HCT116 (cell line): Measurements from ENCODE around the gene FAM20B. TPM values are rescaled to one million over a fixed set of nuclear protein-coding genes. Genes with fewer than 3 reads are reported as not detected.

Experiments used
- ATAC-seq: fragments of 200-7000 bp; cut with Tn5 transposase; 2 replicates; pipeline ENCODE4 v1.9.1; 2020; ENCODE audit warnings: mild to moderate bottlenecking, moderate library complexity
- BruUV-seq: library from RNA; stranded (reverse); fragments of 400-500 nt; replicated peaks from 2 replicates; lab custom pipeline; 2021; lab: Mats Ljungman, UMichigan
- CTCF ChIA-PET: fragments of 300-600 bp; sonication (Branson Sonifier 250); formaldehyde crosslinking; loops from one replicate; lab custom pipeline; 2021; ENCODE audit warnings: antibody characterized with exemption; lab: Charles Lee
- POLR2A ChIA-PET: fragments of 300-600, 350-600 bp; sonication (Branson Sonifier 250); formaldehyde crosslinking; loops from one replicate; lab custom pipeline; 2021; ENCODE audit warnings: antibody characterized with exemption; lab: Charles Lee
- RAD21 ChIA-PET, 2 experiments: fragments of 300-600 bp; sonication (Branson Sonifier 250); formaldehyde crosslinking; loops; one replicate each; lab custom pipeline; 2023; ENCODE audit warnings: low total read pairs in 2 of 2; ENCODE audit not compliant: uncharacterized antibody in 2 of 2, unreplicated experiment in 2 of 2, low non-redundant PET in 1 of 2; lab: Charles Lee
- DNase-seq: peaks from one replicate; pipeline ENCODE4 v3.0.0-alpha.2; 2010; ENCODE audit warnings: low read depth, low spot score
- H2AFZ ChIP-seq: fragments of 200-600 bp; shearing (Covaris generic), sonication (generic); 2 replicates; pipeline ENCODE4 v1.6.1; 2017; ENCODE audit warnings: low read depth, mixed run types, mixed read lengths, antibody characterized with exemption, low read length; ENCODE audit not compliant: poor library complexity, severe bottlenecking
- H3K27ac ChIP-seq: 2 replicates; pipeline ENCODE4 v1.5.1; 2012; ENCODE audit warnings: low read depth, low read length
- H3K27me3 ChIP-seq: fragments of 200-600 bp; sonication (generic); 2 replicates; pipeline ENCODE4 v1.6.1; 2016; ENCODE audit warnings: mixed run types, low read length, mixed read lengths; ENCODE audit not compliant: insufficient read depth
- H3K36me3 ChIP-seq, 2 experiments: fragments of 200-500 bp in 1 of 2; fragments of 200-600 bp in 1 of 2; sonication (Bioruptor generic) in 1 of 2; sonication (generic) in 1 of 2; 2 replicates each; pipeline versions ENCODE4 v1.5.1 to v1.6.1; 2014 to 2016; ENCODE audit warnings: low read length in 2 of 2, inconsistent platforms in 1 of 2, mixed read lengths in 1 of 2, mixed run types in 1 of 2; ENCODE audit not compliant: insufficient read depth in 2 of 2, control insufficient read depth in 1 of 2
- H3K4me1 ChIP-seq, 2 experiments: fragments of 200-600 bp in 1 of 2; sonication (generic) in 1 of 2; 2 replicates each; pipeline versions ENCODE4 v1.5.1 to v1.6.1; 2012 to 2017; ENCODE audit warnings: low read length in 2 of 2, inconsistent platforms in 1 of 2, mild to moderate bottlenecking in 1 of 2, mixed read lengths in 1 of 2, mixed run types in 1 of 2, moderate library complexity in 1 of 2; ENCODE audit not compliant: insufficient read depth in 2 of 2, control insufficient read depth in 1 of 2
- H3K4me2 ChIP-seq: fragments of 200-600 bp; sonication (generic); 2 replicates; pipeline ENCODE4 v1.6.1; 2017; ENCODE audit warnings: mixed run types, low read length, mixed read lengths
- H3K4me3 ChIP-seq, 2 experiments: fragments of 200-600 bp in 1 of 2; sonication (generic) in 1 of 2; replicated peaks in 1 of 2; 2 replicates each; pipeline ENCODE4 v1.5.1; 2011 to 2016; ENCODE audit warnings: low read length in 2 of 2, control low read depth in 1 of 2, low read depth in 1 of 2, mild to moderate bottlenecking in 1 of 2, mixed read lengths in 1 of 2, mixed run types in 1 of 2
- H3K79me2 ChIP-seq: fragments of 200-600 bp; sonication (generic); 2 replicates; pipeline ENCODE4 v1.6.1; 2017; ENCODE audit warnings: mild to moderate bottlenecking, mixed run types, low read length, moderate library complexity, mixed read lengths; ENCODE audit not compliant: insufficient read depth
- H3K9ac ChIP-seq: fragments of 200-600 bp; sonication (generic); 2 replicates; pipeline ENCODE4 v1.6.1; 2016; ENCODE audit warnings: low read length, mixed read lengths
- H3K9me2 ChIP-seq: fragments of 200-600 bp; sonication (generic), shearing (Covaris generic); 2 replicates; pipeline ENCODE4 v1.6.1; 2017; ENCODE audit warnings: mixed run types, mild to moderate bottlenecking, moderate library complexity; ENCODE audit not compliant: insufficient read depth
- H3K9me3 ChIP-seq, 2 experiments: fragments of 200-500 bp in 1 of 2; fragments of 200-600 bp in 1 of 2; sonication (Bioruptor generic) in 1 of 2; sonication (generic) in 1 of 2; 2 replicates each; pipeline ENCODE4 v1.6.1; 2014 to 2017; ENCODE audit warnings: low read length in 2 of 2, mixed read lengths in 2 of 2, inconsistent platforms in 1 of 2, low read depth in 1 of 2, mild to moderate bottlenecking in 1 of 2, mixed run types in 1 of 2, moderate library complexity in 1 of 2; ENCODE audit not compliant: control insufficient read depth in 1 of 2, insufficient read depth in 1 of 2
- H4K20me1 ChIP-seq: fragments of 200-600 bp; sonication (generic), shearing (Covaris generic); 2 replicates; pipeline ENCODE4 v1.6.1; 2017; ENCODE audit warnings: mixed run types, mild to moderate bottlenecking, moderate library complexity; ENCODE audit not compliant: insufficient read depth
- CEBPB ChIP-seq: IDR thresholded peaks from 2 replicates; pipeline ENCODE4 v1.6.1; 2012; ENCODE audit warnings: low read depth
- CTCF ChIP-seq, 3 experiments: fragments of 200-600 bp in 1 of 3; sonication (generic) in 1 of 3; IDR thresholded peaks in 2 of 3; conservative IDR thresholded peaks in 1 of 3; 2 replicates each; pipeline ENCODE4 v1.5.1; 2012 to 2017; ENCODE audit warnings: low read depth in 2 of 3, low read length in 2 of 3, antibody characterized with exemption in 1 of 3, borderline replicate concordance in 1 of 3, control low read depth in 1 of 3, mild to moderate bottlenecking in 1 of 3, mixed read lengths in 1 of 3, mixed run types in 1 of 3, moderate library complexity in 1 of 3; ENCODE audit not compliant: insufficient read depth in 1 of 3
- ELF1 ChIP-seq: IDR thresholded peaks from 2 replicates; pipeline ENCODE4 v1.6.1; 2012; ENCODE audit warnings: low read depth, borderline replicate concordance
- EZH2 ChIP-seq: fragments of 200-600 bp; sonication (generic); IDR thresholded peaks from 2 replicates; pipeline ENCODE4 v1.6.1; 2017; ENCODE audit warnings: antibody characterized with exemption, mixed run types
- FOSL1 ChIP-seq: IDR thresholded peaks from 2 replicates; pipeline ENCODE4 v1.6.1; 2012; ENCODE audit warnings: low read depth
- MAX ChIP-seq: IDR thresholded peaks from 2 replicates; pipeline ENCODE4 v1.6.1; 2012
- POLR2A ChIP-seq: IDR thresholded peaks from 2 replicates; pipeline ENCODE4 v1.7.0; 2011; ENCODE audit warnings: borderline replicate concordance; ENCODE audit not compliant: insufficient read depth, insufficient read length; ENCODE audit errors: extremely low read depth
- POLR2AphosphoS5 ChIP-seq: IDR thresholded peaks from 2 replicates; pipeline ENCODE4 v1.6.1; 2011; ENCODE audit warnings: mild to moderate bottlenecking, low read depth, low read length, moderate library complexity
- RAD21 ChIP-seq: IDR thresholded peaks from 2 replicates; pipeline ENCODE4 v1.6.1; 2012; ENCODE audit warnings: low read depth, mild to moderate bottlenecking
- SIN3A ChIP-seq: IDR thresholded peaks from 2 replicates; pipeline ENCODE4 v1.6.1; 2012; ENCODE audit warnings: low read depth
- SP1 ChIP-seq: IDR thresholded peaks from 2 replicates; pipeline ENCODE4 v1.6.1; 2012; ENCODE audit warnings: low read depth
- YY1 ChIP-seq: IDR thresholded peaks from 2 replicates; pipeline ENCODE4 v1.6.1; 2011; ENCODE audit warnings: low read length, low read depth, moderate library complexity, mild to moderate bottlenecking; ENCODE audit not compliant: insufficient replicate concordance; ENCODE audit errors: extremely low read depth
- ZFX ChIP-seq: fragments of 450-650 bp; IDR thresholded peaks from 2 replicates; pipeline ENCODE4 v1.6.1; 2017
- intact Hi-C: fragments of 100-400 bp; cut with micrococcal nuclease; formaldehyde crosslinking; loops from 2 replicates; pipeline ENCODE4 v1.10.0; 2022
- total RNA-seq: library from RNA; stranded (reverse); gene quantifications from one replicate; pipeline ENCODE4 v1.2.1, GENCODE V29; 2021; ENCODE audit not compliant: unreplicated experiment
- TF ChIP-seq, protein P1 (sequence below): IDR thresholded peaks from 2 replicates; pipeline ENCODE4 v1.6.1; 2011; ENCODE audit warnings: mild to moderate bottlenecking, low read length, moderate library complexity; ENCODE audit not compliant: insufficient replicate concordance; ENCODE audit errors: extremely low read depth

The FAM20B gene
- total RNA-seq, 1 experiment from 2014 or later, result 36.7 TPM

- H3K4me2 ChIP-seq, result no peak overlapping the region
- ATAC-seq (no peak), DNase-seq (no peak)
- ChIA-PET CTCF (no interaction called here), POLR2A (no interaction called here), RAD21 (no interaction called here)
- H3K9me3 ChIP-seq, result no peaks in the 10 kb centered on the region
- TF ChIP-seq YY1 (no peak), RAD21 (no peak), POLR2A (no peak), CEBPB (no peak), ZFX (no peak), SP1 (no peak), MAX (no peak), CTCF (IDR thresholded peaks at IDR 0.05 in 2 of 3, conservative IDR thresholded peaks at IDR 0.05 in 1 of 3; ENCODE audit: borderline replicate concordance in 1 of 3, insufficient read depth in 1 of 3, low read depth in 2 of 3, low read length in 2 of 3) (no peak), EZH2 (no peak), POLR2AphosphoS5 (no peak), FOSL1 (no peak), ELF1 (no peak), SIN3A (no peak)
- TF ChIP-seq, protein P1, sequence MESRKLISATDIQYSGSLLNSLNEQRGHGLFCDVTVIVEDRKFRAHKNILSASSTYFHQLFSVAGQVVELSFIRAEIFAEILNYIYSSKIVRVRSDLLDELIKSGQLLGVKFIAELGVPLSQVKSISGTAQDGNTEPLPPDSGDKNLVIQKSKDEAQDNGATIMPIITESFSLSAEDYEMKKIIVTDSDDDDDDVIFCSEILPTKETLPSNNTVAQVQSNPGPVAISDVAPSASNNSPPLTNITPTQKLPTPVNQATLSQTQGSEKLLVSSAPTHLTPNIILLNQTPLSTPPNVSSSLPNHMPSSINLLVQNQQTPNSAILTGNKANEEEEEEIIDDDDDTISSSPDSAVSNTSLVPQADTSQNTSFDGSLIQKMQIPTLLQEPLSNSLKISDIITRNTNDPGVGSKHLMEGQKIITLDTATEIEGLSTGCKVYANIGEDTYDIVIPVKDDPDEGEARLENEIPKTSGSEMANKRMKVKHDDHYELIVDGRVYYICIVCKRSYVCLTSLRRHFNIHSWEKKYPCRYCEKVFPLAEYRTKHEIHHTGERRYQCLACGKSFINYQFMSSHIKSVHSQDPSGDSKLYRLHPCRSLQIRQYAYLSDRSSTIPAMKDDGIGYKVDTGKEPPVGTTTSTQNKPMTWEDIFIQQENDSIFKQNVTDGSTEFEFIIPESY, result no peak
- no peaks in the 10 kb centered on the region for H3K27me3 ChIP-seq
- H3K36me3 ChIP-seq, result peaks cover 3 to 12% of the 10 kb centered on the region in 2 experiments; a peak in 2 of 4 replicates
- no peak overlapping the region for H2AFZ ChIP-seq
- H3K27ac ChIP-seq, result no peak overlapping the region
- peaks cover 5% of the 10 kb centered on the region; the same call in 1 of the 2 replicates for H3K79me2 ChIP-seq
- H3K4me1 ChIP-seq, result no peaks in the 10 kb centered on the region
- BruUV-seq, result no TSS peak
- H3K9ac ChIP-seq, result no peak overlapping the region
- intact Hi-C loops, result loop anchor here (5.0 kb wide), 2 partner anchors 84 to 184 kb away; partner anchors contain the start of gene SOAT1
- no peaks in the 10 kb centered on the region for H3K9me2 ChIP-seq
- no peaks in the 10 kb centered on the region for H4K20me1 ChIP-seq
- no peak overlapping the region for H3K4me3 ChIP-seq
Measured at GRCh38 chr1:179107706-179108629, 82.3 kb downstream of the FAM20B start.
